Measurements from ENCODE around the gene IL5.
"Not testable (repeated sequence)": the region's sequence is repeated elsewhere in the genome, so short reads cannot be mapped to it uniquely, and the experiment has no call there.

Gene IL5

DNA sequence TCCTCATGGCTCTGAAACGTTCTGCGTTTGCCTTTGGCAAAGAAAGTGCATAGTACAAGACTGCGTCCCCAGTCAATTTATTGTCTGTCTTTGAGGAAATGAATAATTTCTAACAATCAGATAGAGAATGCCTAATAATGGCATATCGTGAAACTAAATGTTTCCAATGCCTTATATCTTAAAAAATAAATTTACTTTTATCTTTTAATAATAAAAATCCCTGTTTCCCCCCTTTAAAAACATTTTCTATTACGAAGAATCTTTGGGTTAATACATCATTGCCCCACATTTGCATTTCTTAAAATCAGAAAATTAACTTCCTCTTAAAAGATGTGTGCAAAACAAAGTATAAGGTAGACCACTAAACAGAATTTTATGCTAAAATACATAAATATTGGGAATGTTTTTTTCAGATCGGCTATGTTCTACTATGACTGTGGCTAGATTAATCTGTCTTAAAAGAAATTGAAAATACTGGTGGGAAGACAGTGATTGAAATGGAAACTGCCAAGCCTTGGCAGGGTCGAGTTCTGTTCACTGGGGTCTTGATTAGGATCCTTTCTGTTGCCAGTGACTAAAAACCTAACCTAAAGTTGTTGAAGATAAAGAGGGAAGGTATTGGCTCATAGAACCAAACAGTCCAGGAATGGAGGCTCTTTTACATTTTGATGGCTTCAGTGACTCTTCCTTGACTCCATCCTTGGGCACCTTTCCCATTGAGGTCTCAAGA is at the start of gene IL5:
Gene IL5, minus strand, starts transcription at position 51 of the 730 bp plus-strand sequence. Its CDS starts 44 bp downstream, at position 7.
- H3K36me3 Mint-ChIP-seq (ENCODE audit: low read depth), result no peaks in the 10 kb centered on the region
- H3K4me1 Mint-ChIP-seq, result no peaks in the 10 kb centered on the region
- no peak within 1 kb of the TSS for H3K4me3 Mint-ChIP-seq
- TF ChIP-seq, protein P1, sequence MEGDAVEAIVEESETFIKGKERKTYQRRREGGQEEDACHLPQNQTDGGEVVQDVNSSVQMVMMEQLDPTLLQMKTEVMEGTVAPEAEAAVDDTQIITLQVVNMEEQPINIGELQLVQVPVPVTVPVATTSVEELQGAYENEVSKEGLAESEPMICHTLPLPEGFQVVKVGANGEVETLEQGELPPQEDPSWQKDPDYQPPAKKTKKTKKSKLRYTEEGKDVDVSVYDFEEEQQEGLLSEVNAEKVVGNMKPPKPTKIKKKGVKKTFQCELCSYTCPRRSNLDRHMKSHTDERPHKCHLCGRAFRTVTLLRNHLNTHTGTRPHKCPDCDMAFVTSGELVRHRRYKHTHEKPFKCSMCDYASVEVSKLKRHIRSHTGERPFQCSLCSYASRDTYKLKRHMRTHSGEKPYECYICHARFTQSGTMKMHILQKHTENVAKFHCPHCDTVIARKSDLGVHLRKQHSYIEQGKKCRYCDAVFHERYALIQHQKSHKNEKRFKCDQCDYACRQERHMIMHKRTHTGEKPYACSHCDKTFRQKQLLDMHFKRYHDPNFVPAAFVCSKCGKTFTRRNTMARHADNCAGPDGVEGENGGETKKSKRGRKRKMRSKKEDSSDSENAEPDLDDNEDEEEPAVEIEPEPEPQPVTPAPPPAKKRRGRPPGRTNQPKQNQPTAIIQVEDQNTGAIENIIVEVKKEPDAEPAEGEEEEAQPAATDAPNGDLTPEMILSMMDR (IDR thresholded peaks at IDR 0.05; ENCODE audit: unreplicated experiment in 3 of 3), result no peak
- H3K27ac Mint-ChIP-seq, result no peak within 1 kb of the TSS
- H3K27me3 Mint-ChIP-seq (ENCODE audit: low read depth), result peaks cover 6% of the 10 kb centered on the region
- H3K9me3 Mint-ChIP-seq, result no peaks in the 10 kb centered on the region

DNA sequence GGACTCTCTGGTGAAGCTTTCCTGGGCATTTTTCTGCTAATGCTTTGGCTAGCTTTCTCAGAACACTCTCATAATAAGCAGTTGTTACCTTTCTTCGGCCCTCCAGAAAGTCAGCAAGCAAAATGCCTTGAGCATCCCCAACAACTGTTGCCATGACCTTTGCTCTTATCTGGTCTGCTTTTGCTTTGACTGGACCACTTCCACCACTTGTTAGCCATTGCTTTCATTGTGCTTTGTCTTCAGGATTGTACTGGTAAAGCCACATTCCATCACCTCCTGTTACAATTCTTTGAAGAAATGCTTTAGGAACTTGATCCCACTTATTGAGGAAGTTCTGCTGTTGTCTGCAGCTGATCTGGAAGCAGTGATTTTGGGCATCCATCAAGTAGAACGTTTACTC is 49.2 kb upstream of the IL5 start:
- H3K36me3 Mint-ChIP-seq (ENCODE audit: low read depth), result peaks cover 54% of the 10 kb centered on the region
- no peaks in the 10 kb centered on the region for H3K27me3 Mint-ChIP-seq (ENCODE audit: low read depth)
- TF ChIP-seq, protein P1 (IDR thresholded peaks at IDR 0.05; ENCODE audit: unreplicated experiment in 3 of 3), result no peak
- no peaks in the 10 kb centered on the region for H3K9me3 Mint-ChIP-seq
- H3K27ac Mint-ChIP-seq, result no peak overlapping the region
- no peak overlapping the region for H3K4me3 Mint-ChIP-seq
- no peaks in the 10 kb centered on the region for H3K4me1 Mint-ChIP-seq

DNA sequence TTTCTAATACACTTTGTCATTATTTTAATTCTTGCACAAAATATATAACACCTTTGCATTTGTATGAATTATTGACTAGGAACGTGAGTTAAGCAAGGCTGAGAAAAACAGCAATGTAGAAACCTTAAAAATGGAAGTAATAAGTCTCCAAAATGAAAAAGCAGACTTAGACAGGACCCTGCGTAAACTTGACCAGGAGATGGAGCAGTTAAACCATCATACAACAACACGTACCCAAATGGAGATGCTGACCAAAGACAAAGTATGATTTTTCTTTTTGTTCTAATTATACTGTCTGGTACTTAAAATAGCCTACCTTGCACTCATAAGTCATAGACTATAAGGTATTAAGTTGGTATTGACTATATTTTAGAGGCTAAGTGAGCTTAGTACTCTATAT is 47.8 kb upstream of the IL5 start:
- Mint-ChIP-seq H3K27ac (no peak overlapping the region), H3K4me1 (no peaks in the 10 kb centered on the region), H3K4me3 (no peak overlapping the region), H3K9me3 (no peaks in the 10 kb centered on the region), H3K27me3 (ENCODE audit: low read depth) (no peaks in the 10 kb centered on the region), H3K36me3 (ENCODE audit: low read depth) (peaks cover 48% of the 10 kb centered on the region)
- TF ChIP-seq, protein P1 (IDR thresholded peaks at IDR 0.05; ENCODE audit: unreplicated experiment in 3 of 3), result no peak

DNA sequence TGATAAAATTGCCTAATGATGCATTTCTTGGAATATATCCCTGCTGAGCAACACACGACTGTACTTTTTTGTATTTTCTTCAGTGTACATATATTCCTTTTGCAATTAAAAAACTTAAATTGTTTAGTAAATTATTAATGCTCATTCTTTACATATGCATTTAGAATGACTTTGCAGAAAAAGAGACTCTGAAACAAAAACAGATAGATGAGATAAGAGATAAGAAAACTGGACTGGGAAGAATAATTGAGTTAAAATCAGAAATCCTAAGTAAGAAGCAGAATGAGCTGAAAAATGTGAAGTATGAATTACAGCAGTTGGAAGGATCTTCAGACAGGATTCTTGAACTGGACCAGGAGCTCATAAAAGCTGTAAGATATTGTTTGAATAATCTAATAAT is 46.1 kb upstream of the IL5 start:
- TF ChIP-seq, protein P1 (IDR thresholded peaks at IDR 0.05; ENCODE audit: unreplicated experiment in 3 of 3), result no peak
- Mint-ChIP-seq H3K4me1 (no peaks in the 10 kb centered on the region), H3K27me3 (ENCODE audit: low read depth) (no peaks in the 10 kb centered on the region), H3K4me3 (no peak overlapping the region), H3K9me3 (no peaks in the 10 kb centered on the region), H3K27ac (no peak overlapping the region), H3K36me3 (ENCODE audit: low read depth) (peaks cover 51% of the 10 kb centered on the region)

DNA sequence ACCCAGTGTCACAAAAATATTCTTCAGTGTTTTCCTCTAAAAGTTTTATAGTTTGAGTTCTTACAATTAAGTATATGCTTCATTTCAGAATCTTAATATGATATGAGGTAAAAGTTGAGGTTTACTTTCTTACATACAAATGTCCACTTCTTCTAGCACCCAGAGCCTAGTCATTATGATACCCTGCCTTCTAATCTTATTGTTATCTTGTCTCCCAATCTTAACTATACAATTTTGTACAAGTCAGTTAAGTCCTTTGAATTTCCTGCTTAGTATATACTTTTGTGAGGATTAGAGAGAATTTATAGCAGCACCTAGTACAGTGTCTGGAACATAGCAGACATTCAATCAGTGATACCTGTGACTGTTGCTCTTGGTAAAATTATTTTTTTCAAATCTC is 42.7 kb upstream of the IL5 start:
- Mint-ChIP-seq H3K27ac (no peak overlapping the region), H3K9me3 (no peaks in the 10 kb centered on the region), H3K4me3 (no peak overlapping the region), H3K4me1 (no peaks in the 10 kb centered on the region), H3K36me3 (ENCODE audit: low read depth) (peaks cover 60% of the 10 kb centered on the region), H3K27me3 (ENCODE audit: low read depth) (no peaks in the 10 kb centered on the region)
- TF ChIP-seq, protein P1 (IDR thresholded peaks at IDR 0.05; ENCODE audit: unreplicated experiment in 3 of 3), result no peak

DNA sequence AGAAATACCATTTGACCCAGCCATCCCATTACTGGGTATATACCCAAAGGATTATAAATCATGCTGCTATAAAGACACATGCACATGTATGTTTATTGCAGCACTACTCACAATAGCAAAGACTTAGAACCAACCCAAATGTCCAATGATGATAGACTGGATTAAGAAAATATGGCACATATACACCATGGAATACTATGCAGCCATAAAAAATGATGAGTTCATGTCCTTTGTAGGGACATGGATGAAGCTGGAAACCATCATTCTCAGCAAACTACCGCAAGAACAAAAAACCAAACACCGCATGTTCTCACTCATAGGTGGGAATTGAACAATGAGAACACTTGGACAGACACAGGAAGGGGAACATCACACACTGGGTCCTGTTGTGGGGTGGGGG is 41.2 kb upstream of the IL5 start:
- not testable (repeated sequence) for H3K4me1 Mint-ChIP-seq; H3K9me3 Mint-ChIP-seq; H3K27ac Mint-ChIP-seq; H3K27me3 Mint-ChIP-seq (ENCODE audit: low read depth); H3K4me3 Mint-ChIP-seq
- peaks cover 50% of the 10 kb centered on the region for H3K36me3 Mint-ChIP-seq (ENCODE audit: low read depth)
